Activated naive CD4-positive, alpha-beta T cell (primary cell): ENCODE data around the gene TBC1D1.

Experiments used
- DNase-seq, 4 experiments: peaks; one replicate each; lab custom pipeline; 2025; lab: John Stamatoyannopoulos, UW

TBC1D1 gene

DNA sequence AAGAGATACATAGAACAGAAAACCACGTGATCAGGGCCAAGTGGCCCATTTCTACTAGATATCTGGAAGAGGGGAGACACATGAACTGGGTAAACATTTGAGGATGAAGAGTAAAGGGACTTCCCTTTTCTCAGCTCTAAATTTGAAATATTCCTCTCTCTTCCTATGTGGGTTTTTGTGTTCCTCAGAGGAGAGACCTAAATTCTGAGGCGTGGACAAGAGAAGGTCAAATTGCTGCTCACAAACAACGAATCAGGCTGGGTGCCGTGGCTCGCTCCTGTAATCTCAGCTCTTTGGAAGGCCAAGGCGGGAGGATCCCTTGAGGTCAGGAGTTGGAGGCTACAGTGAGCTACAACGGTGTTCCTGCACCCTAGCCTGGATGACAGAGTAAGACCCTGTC lies 285.3 kb downstream of the TBC1D1 start:
- DNase-seq: no peak

GRCh38 chr4:38177035-38177546 lies 286.2 kb downstream of the TBC1D1 start:
- peak in 1 of 4 experiments; percentile 19 for DNase-seq

DNA sequence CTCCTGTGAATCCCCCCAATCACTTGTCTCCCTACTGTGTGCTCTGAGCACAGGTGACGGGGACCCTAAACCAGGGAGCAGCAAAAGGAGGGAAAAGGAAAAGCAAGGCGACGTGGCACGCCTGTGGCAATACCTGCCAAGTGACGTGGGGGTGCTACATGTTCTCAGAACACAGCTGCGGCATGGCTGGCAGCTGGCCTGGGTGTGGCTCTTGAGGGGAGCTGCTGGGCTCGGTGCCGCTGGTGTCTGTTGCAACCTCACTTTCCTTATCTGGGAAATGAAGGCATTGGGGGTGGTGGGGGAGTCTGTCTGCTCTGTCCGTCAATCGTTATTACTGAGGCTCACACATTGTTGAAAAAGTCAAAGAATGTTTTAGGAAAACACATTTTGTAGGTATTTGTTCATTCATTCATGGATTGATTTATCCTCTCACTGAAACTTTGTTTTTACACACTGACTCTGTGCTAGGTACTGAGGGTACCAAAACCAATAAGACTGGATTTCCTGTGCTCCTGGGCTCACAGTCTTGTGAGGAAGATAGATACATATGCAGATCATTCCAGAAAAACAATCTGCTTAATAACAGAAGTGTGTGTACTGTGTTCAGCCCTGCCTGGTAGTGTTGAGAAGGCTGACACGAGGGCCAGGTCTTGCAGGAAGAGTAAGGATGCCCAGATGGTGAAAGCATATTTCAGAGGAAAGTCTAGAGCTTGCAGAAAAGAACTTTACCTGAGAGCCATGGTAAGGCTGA lies 286.9 kb downstream of the TBC1D1 start:
- peak in 3 of 4 experiments; percentile 5 to 22 (median 19) for DNase-seq

DNA sequence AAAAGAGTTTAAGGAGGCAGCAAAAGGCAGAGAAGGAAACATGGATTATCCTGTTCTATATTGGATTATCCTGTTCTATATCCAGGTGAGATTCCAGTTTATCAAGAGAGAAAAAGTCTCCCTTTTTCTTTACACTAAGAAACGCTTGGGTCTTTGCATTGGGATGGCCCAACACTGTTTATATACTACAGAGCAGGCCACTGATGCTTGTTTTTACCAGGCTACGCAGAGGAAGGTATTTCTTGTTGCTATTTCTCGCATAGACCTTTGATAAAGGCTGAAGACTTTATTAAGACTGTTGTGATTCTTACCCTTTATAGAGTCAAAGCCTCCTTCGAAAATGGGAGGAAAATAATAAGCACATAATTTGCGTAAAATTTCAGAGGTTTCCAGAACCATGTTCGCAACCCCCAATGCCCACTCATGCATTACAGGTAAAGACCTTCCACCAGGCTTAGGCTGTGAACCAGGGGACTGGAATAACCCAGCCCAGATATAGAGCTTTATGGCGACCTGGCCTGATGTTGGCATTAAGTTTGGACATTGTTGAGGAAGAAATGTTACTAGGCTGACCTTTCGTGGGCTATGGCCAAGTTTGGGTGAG lies 287.6 kb downstream of the TBC1D1 start:
- no peak for DNase-seq

GRCh38 chr4:38179690-38180377 lies 288.9 kb downstream of the TBC1D1 start:
- DNase-seq: peak; percentile 50 to 64 (median 52)

- DNase-seq: no peak
These were observed 289.6 kb downstream of the TBC1D1 start for GRCh38 chr4:38180456-38180855.

DNA sequence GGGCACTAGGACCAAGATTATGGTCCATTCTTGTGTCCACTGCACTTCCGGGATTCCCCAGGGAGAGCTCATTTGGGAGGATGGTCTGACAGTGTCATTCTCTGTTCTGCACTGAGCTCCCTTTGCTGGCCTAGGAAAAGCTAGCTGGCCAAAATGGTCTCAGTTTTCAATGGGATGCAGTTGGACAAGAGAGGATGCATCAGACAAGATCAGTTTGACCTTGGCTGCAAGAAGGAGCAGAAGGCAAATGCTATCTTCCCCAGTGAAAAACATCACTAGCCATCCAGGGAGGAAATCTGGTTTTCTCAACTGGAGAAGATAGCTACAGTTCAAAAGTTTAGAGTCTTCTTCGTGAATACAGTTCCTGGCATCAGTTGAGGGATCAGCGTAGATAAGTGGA lies 290.4 kb downstream of the TBC1D1 start:
- DNase-seq: no peak

DNA sequence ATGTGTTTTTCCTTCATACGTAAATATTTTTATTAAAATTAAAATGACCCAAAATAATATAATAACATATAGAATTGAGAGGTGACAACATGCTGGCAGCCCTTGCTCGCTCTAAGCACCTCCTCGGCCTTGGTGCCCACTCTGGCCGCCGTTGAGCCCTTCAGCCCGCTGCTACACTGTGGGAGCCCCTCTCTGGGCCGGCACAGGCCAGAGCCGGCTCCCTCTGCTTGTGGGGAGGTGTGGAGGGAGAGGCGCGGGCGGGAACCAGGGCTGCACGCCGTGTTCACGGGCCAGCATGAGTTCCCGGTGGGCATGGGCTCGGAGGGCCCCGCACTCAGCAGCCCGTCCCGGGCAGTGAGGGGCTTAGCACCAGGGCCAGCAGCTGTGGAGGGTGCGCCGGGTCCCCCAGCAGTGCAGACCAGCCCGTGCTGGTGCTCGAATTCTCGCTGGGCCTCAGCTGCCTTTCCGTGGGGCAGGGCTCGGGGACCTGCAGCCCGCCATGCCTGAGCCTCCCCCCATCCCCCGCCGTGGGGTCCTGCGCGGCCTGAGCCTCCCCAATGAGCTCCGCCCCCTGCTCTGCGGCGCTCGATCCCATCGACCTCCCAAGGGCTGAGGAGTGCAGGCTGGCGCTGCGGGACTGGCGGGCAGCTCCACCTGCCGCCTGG lies 291.6 kb downstream of the TBC1D1 start:
- DNase-seq: no peak

- DNase-seq: no peak
These were observed 293.5 kb downstream of the TBC1D1 start for GRCh38 chr4:38184404-38184803.

DNA sequence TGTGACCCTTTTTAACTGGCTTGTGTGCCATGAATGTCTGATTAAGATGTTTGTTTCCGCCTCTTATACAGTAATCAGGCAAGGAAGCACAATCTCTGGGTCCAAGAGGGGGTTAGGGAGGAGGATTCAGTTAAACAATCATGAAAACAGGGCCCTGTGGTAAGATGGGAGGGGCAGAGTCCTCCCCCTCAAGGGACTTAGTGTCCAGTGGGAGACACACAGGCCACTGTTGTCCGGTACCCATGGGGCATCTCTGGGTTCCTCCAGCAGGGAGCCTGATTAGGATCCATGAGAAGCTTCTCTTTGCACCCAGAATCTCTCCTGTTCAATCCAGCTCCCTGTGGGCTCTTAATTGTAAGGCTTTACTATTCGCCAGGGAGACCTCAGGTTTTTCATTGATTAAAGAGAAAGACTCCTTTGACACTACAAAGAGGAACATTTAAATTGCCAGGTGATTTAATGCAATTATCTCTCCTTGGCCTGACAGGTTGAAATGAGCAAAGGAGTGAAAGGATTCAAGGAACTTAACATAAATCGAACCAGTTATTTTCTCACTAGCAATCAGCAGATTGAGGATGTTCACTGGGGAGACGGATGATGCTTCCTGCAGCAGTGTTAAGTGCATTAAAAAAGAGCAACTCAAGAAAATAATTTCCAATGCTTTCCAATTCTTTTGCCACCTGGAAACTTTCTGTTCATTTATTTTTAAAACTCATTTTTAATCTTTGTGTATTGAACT lies 294.7 kb downstream of the TBC1D1 start:
- DNase-seq: no peak

- no peak for DNase-seq
These were observed 297.3 kb downstream of the TBC1D1 start for GRCh38 chr4:38188136-38188535.

- DNase-seq: no peak
These were observed 297.8 kb downstream of the TBC1D1 start for GRCh38 chr4:38188631-38189101.
